Fibroblast of peridontal ligament (primary cell): ENCODE measurements around the gene HAND2.

Source experiments
- DNase-seq: peaks from one replicate; pipeline ENCODE4 v3.0.0-alpha.2; 2010; ENCODE audit errors: extremely low read depth

HAND2 gene

GRCh38 chr4:173520921-173521466, 9.0 kb downstream of the HAND2 start:
- DNase-seq, result no peak

GRCh38 chr4:173519111-173520101, 10.6 kb downstream of the HAND2 start:
- no peak for DNase-seq

GRCh38 chr4:173518425-173519102, 11.5 kb downstream of the HAND2 start:
- DNase-seq, result no peak

- no peak for DNase-seq
Observed at GRCh38 chr4:173517781-173518424, 12.1 kb downstream of the HAND2 start.

GRCh38 chr4:173516621-173517524, 13.2 kb downstream of the HAND2 start:
- no peak for DNase-seq

GRCh38 chr4:173515458-173515857, 14.6 kb downstream of the HAND2 start:
- no peak for DNase-seq

GRCh38 chr4:173514641-173515217, 15.3 kb downstream of the HAND2 start:
- no peak for DNase-seq

GRCh38 chr4:173513651-173514050, 16.4 kb downstream of the HAND2 start:
- no peak for DNase-seq

- DNase-seq, result no peak
Observed at GRCh38 chr4:173511787-173512361, 18.2 kb downstream of the HAND2 start.

GRCh38 chr4:173509036-173510001, 20.7 kb downstream of the HAND2 start:
- DNase-seq, result no peak

GRCh38 chr4:173508386-173509035, 21.5 kb downstream of the HAND2 start:
- DNase-seq, result no peak

GRCh38 chr4:173507471-173508385, 22.3 kb downstream of the HAND2 start:
- no peak for DNase-seq

- no peak for DNase-seq
Observed at GRCh38 chr4:173506597-173507211, 23.3 kb downstream of the HAND2 start.

- peak; percentile 62 for DNase-seq
Observed at GRCh38 chr4:173505924-173506518, 24.0 kb downstream of the HAND2 start.

- DNase-seq, result no peak
Observed at GRCh38 chr4:173504181-173504503, 25.9 kb downstream of the HAND2 start.

GRCh38 chr4:173503330-173504180, 26.5 kb downstream of the HAND2 start:
- no peak for DNase-seq
